ENCODE results near the gene ZCCHC8. TPM values are rescaled to one million over a fixed set of nuclear protein-coding genes. Genes with fewer than 3 reads are reported as not detected.

The ZCCHC8 gene
- total and polyA plus RNA-seq, 2 donors (not counting 3 experiments of a cell fraction or from before 2014, with no cell fraction given) = 10.0 to 24.4 TPM

DNA sequence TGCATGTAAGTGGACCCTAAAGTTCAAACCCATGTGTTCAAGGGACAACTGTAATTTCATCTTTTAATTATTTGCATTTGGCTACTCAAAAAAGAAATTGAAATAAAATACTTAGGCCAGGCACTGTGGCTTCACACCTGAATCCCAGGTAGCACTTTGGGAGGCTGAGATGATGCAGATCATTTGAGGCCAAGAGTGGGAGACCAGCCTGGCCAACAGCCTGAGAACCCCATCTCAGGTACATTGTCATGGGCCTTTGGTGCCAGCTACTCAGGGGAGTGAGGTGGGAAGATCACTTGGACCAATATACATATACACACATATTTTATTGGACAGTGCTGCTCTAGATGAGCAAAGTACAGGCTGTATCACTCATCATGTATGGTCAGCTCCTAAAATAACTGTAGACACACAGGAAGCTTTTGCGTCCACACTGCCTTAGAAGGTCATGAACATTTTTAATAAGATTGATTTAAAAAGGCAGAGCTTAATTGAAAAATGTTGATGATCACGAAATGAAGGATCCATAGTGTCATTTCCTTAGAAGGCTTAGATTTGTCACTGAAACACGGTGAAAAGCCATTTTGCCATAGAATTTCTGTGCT, 2.5 kb upstream of the ZCCHC8 start:
- Histone ChIP-seq H3K9ac (replicated peaks; ENCODE audit: extremely low read depth, insufficient read depth, low read length) (no peak overlapping the region), H4K20me1 (replicated peaks; ENCODE audit: control insufficient read depth, extremely low read depth, insufficient read depth, low read length) (no peaks in the 10 kb centered on the region), H3K4me3 (replicated peaks in 1 of 3; ENCODE audit: insufficient read depth in 1 of 3, low read depth in 1 of 3, low read length in 3 of 3) (no peak overlapping the region), H3K27me3 (ENCODE audit: control insufficient read depth in 2 of 2, insufficient read depth in 2 of 2, low read length in 2 of 2) (no peaks in the 10 kb centered on the region), H3K27ac (ENCODE audit: insufficient read depth, low read depth, low read length) (no peak overlapping the region), H3K79me2 (ENCODE audit: control insufficient read depth, insufficient read depth, low read length) (peaks cover 21% of the 10 kb centered on the region), H3K9me3 (replicated peaks; ENCODE audit: control insufficient read depth, insufficient read depth, low read length) (no peaks in the 10 kb centered on the region), H2AFZ (ENCODE audit: low read depth, low read length) (no peak overlapping the region), H3K4me1 (ENCODE audit: control insufficient read depth, extremely low read depth, insufficient read depth, low read length) (peaks cover 16% of the 10 kb centered on the region), H3K4me2 (ENCODE audit: insufficient read depth, low read length) (no peak overlapping the region), H3K9me1 (replicated peaks; ENCODE audit: control insufficient read depth, extremely low read depth, insufficient read depth, low read length) (no peaks in the 10 kb centered on the region), H3K36me3 (ENCODE audit: control insufficient read depth in 2 of 2, extremely low read depth in 1 of 2, insufficient read depth in 2 of 2, low read length in 2 of 2) (peaks cover 27% of the 10 kb centered on the region in 2 experiments)
- dilution Hi-C loops (cut with MboI; ENCODE audit: extremely low pct_ligation_motif_present, low sequenced_read_pairs) = no loop called here
- no peak for DNase-seq (ENCODE audit: low read depth, low spot score)
- CTCF ChIA-PET = no interaction called here
- no TSS peak for BruUV-seq (replicated peaks)
- no peak for TF ChIP-seq JUN (IDR thresholded peaks at IDR 0.05; ENCODE audit: borderline replicate concordance, insufficient read depth, insufficient read length, low read depth)
- TF ChIP-seq FOS (IDR thresholded peaks at IDR 0.05; ENCODE audit: borderline replicate concordance, insufficient read depth, low read length) = no peak
- TF ChIP-seq MAX (IDR thresholded peaks at IDR 0.05; ENCODE audit: insufficient read depth, insufficient read length) = no peak
- intact Hi-C loops (cut with micrococcal nuclease) = loop anchor here (2.0 kb wide), 1 partner anchor 14 kb away; no protein-coding TSS in a partner anchor
- POLR2A ChIA-PET = interaction anchor here (0.7 kb wide), 1 partner anchor 9 kb away, joined by 3 read pairs; no protein-coding TSS in a partner anchor
- FAIRE-seq = no peak

GRCh38 chr12:122501489-122501989, 807 bp upstream of the ZCCHC8 start:
- Histone ChIP-seq H3K36me3 (ENCODE audit: control insufficient read depth in 2 of 2, extremely low read depth in 1 of 2, insufficient read depth in 2 of 2, low read length in 2 of 2) (peaks cover 16 to 19% of the 10 kb centered on the region in 2 experiments), H3K9ac (replicated peaks; ENCODE audit: extremely low read depth, insufficient read depth, low read length) (no peak overlapping the region), H3K4me2 (ENCODE audit: insufficient read depth, low read length) (peak overlapping the region; percentile 47), H3K9me3 (replicated peaks; ENCODE audit: control insufficient read depth, insufficient read depth, low read length) (no peaks in the 10 kb centered on the region), H4K20me1 (replicated peaks; ENCODE audit: control insufficient read depth, extremely low read depth, insufficient read depth, low read length) (no peaks in the 10 kb centered on the region), H3K27me3 (ENCODE audit: control insufficient read depth in 2 of 2, insufficient read depth in 2 of 2, low read length in 2 of 2) (no peaks in the 10 kb centered on the region), H3K79me2 (ENCODE audit: control insufficient read depth, insufficient read depth, low read length) (peaks cover 29% of the 10 kb centered on the region), H3K4me3 (replicated peaks in 1 of 3; ENCODE audit: insufficient read depth in 1 of 3, low read depth in 1 of 3, low read length in 3 of 3) (no peak overlapping the region), H3K9me1 (replicated peaks; ENCODE audit: control insufficient read depth, extremely low read depth, insufficient read depth, low read length) (no peaks in the 10 kb centered on the region), H2AFZ (ENCODE audit: low read depth, low read length) (no peak overlapping the region), H3K4me1 (ENCODE audit: control insufficient read depth, extremely low read depth, insufficient read depth, low read length) (peaks cover 20% of the 10 kb centered on the region), H3K27ac (ENCODE audit: insufficient read depth, low read depth, low read length) (peak overlapping the region; percentile 19)
- intact Hi-C loops (cut with micrococcal nuclease) (loop anchor here (1.0 to 2.0 kb wide), 3 partner anchors 25 to 252 kb away; partner anchors contain the start of genes CLIP1, KNTC1 and RSRC2), dilution Hi-C loops (cut with MboI; ENCODE audit: extremely low pct_ligation_motif_present, low sequenced_read_pairs) (no loop called here)
- POLR2A ChIA-PET = interaction anchor here (1.6 to 2.2 kb wide), 4 partner anchors 9 to 102 kb away, joined by 6 to 14 read pairs (median 12); partner anchors contain the start of genes KNTC1 and RSRC2
- BruUV-seq (replicated peaks) = no TSS peak
- FAIRE-seq (no peak), DNase-seq (ENCODE audit: low read depth, low spot score) (no peak)
- TF ChIP-seq EZH2 (IDR thresholded peaks at IDR 0.05; ENCODE audit: borderline replicate concordance, low read depth, low read length, severe bottlenecking) = no peak
- no peak for TF ChIP-seq JUN (IDR thresholded peaks at IDR 0.05; ENCODE audit: borderline replicate concordance, insufficient read depth, insufficient read length, low read depth)
- no peak for TF ChIP-seq FOS (IDR thresholded peaks at IDR 0.05; ENCODE audit: borderline replicate concordance, insufficient read depth, low read length)
- no peak for TF ChIP-seq GATA2 (IDR thresholded peaks at IDR 0.05; ENCODE audit: insufficient read depth, insufficient read length, low read depth, low read length)
- TF ChIP-seq MAX (IDR thresholded peaks at IDR 0.05; ENCODE audit: insufficient read depth, insufficient read length) = no peak
- TF ChIP-seq POLR2A (IDR thresholded peaks at IDR 0.05; ENCODE audit: low read depth, low read length) = no peak
- TF ChIP-seq POLR2AphosphoS5 (IDR thresholded peaks at IDR 0.05; ENCODE audit: insufficient read depth, low read depth, low read length) = no peak
- TF ChIP-seq, protein P1, sequence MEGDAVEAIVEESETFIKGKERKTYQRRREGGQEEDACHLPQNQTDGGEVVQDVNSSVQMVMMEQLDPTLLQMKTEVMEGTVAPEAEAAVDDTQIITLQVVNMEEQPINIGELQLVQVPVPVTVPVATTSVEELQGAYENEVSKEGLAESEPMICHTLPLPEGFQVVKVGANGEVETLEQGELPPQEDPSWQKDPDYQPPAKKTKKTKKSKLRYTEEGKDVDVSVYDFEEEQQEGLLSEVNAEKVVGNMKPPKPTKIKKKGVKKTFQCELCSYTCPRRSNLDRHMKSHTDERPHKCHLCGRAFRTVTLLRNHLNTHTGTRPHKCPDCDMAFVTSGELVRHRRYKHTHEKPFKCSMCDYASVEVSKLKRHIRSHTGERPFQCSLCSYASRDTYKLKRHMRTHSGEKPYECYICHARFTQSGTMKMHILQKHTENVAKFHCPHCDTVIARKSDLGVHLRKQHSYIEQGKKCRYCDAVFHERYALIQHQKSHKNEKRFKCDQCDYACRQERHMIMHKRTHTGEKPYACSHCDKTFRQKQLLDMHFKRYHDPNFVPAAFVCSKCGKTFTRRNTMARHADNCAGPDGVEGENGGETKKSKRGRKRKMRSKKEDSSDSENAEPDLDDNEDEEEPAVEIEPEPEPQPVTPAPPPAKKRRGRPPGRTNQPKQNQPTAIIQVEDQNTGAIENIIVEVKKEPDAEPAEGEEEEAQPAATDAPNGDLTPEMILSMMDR (IDR thresholded peaks at IDR 0.05; ENCODE audit: extremely low read depth in 1 of 2, insufficient read depth in 1 of 2, low read depth in 1 of 2, low read length in 2 of 2) = no peak
- no peak for TF ChIP-seq MYC (IDR thresholded peaks at IDR 0.05; ENCODE audit: low read depth, low read length)
- CTCF ChIA-PET = interaction anchor here (1.0 to 4.7 kb wide), 6 partner anchors 11 to 178 kb away, joined by 3 to 44 read pairs (median 4); no protein-coding TSS in a partner anchor
